K562 (cell line): ENCODE measurements around the gene MYO9A. TPM values are rescaled to one million over a fixed set of nuclear protein-coding genes. Genes with fewer than 3 reads are reported as not detected.
A peak's percentile ranks its signal among the peaks of the same experiment; 100 is the strongest.
"Not testable (repeated sequence)": the region's sequence is repeated elsewhere in the genome, so short reads cannot be mapped to it uniquely, and the experiment has no call there.

Source experiments
- ATAC-seq: fragments of 200-7000 bp; cut with Tn5 transposase; 3 replicates; pipeline ENCODE4 v1.9.1; 2020; ENCODE audit warnings: moderate library complexity
- BruUV-seq: library from RNA; stranded (reverse); fragments of 400-500 nt; replicated peaks from 2 replicates; lab custom pipeline; 2021; lab: Mats Ljungman, UMichigan
- CTCF ChIA-PET: fragments of 300-600 bp; formaldehyde crosslinking; extraction: SDS; loops from one replicate; lab custom pipeline; 2021; ENCODE audit warnings: low intra/inter-chr PET ratio; lab: Yijun Ruan, JAX
- POLR2A ChIA-PET: fragments of 300-600, 350-650 bp; sonication (Branson Sonifier 250); formaldehyde crosslinking; extraction: SDS; loops from one replicate; lab custom pipeline; 2021; ENCODE audit warnings: antibody characterized with exemption, inconsistent platforms; lab: Yijun Ruan, JAX
- DNase-seq, 4 experiments: peaks; one replicate each; pipeline versions ENCODE4 v3.0.0 to v3.0.0-alpha.2; 2011 to 2018; ENCODE audit warnings: low spot score in 3 of 4, mixed read lengths in 3 of 4; ENCODE audit errors: extremely low read depth in 1 of 4
- FAIRE-seq: peaks from 2 replicates; lab custom pipeline; 2011; peaks lifted over from hg19 to GRCh38; lab: Jason Lieb, UNC
- H2AFZ ChIP-seq: 2 replicates; pipeline ENCODE4 v1.6.0; 2011; ENCODE audit warnings: low read depth, low read length, control low read depth, inconsistent platforms
- H3K27ac ChIP-seq: fragments of 200-600 bp; 3 replicates; pipeline ENCODE4 v1.8.0; 2011; ENCODE audit warnings: low read depth, mild to moderate bottlenecking, control low read depth, inconsistent platforms, low read length, moderate library complexity, mixed read lengths; ENCODE audit errors: extremely low read depth
- H3K27me3 ChIP-seq, 2 experiments: fragments of 300-600 bp in 1 of 2; 2 replicates in 1 of 2; 3 replicates in 1 of 2; pipeline versions ENCODE4 v1.6.0 to v1.8.0; 2011; ENCODE audit warnings: inconsistent platforms in 2 of 2, low read length in 2 of 2, mild to moderate bottlenecking in 1 of 2, mixed read lengths in 1 of 2, moderate library complexity in 1 of 2; ENCODE audit not compliant: control insufficient read depth in 2 of 2, insufficient read depth in 2 of 2
- H3K36me3 ChIP-seq: fragments of 300-600 bp; 3 replicates; pipeline ENCODE4 v1.8.0; 2011; ENCODE audit warnings: mild to moderate bottlenecking, low read length, inconsistent platforms; ENCODE audit not compliant: control insufficient read depth, insufficient read depth
- H3K4me1 ChIP-seq, 2 experiments: fragments of 200-600 bp in 1 of 2; replicated peaks in 1 of 2; 2 replicates in 1 of 2; 3 replicates in 1 of 2; pipeline versions ENCODE4 v1.5.1 to v1.8.0; 2011; ENCODE audit warnings: inconsistent platforms in 2 of 2, low read length in 2 of 2, mild to moderate bottlenecking in 1 of 2, mixed read lengths in 1 of 2, moderate library complexity in 1 of 2; ENCODE audit not compliant: control insufficient read depth in 2 of 2, insufficient read depth in 2 of 2
- H3K4me2 ChIP-seq: 2 replicates; pipeline ENCODE4 v1.6.1; 2011; ENCODE audit warnings: low read length, control low read depth, inconsistent platforms, mixed read lengths; ENCODE audit not compliant: insufficient read depth
- H3K4me3 ChIP-seq: fragments of 200-600 bp; sonication (generic), shearing (Covaris generic); 2 replicates; pipeline ENCODE4 v1.5.1; 2016; ENCODE audit warnings: control low read depth, inconsistent platforms
- H3K79me2 ChIP-seq: fragments of 200-600 bp; 3 replicates; pipeline ENCODE4 v1.8.0; 2011; ENCODE audit warnings: low read length, inconsistent platforms; ENCODE audit not compliant: control insufficient read depth, insufficient read depth
- H3K9ac ChIP-seq, 2 experiments: 2 replicates each; pipeline versions ENCODE4 v1.6.0 to v1.6.1; 2011; ENCODE audit warnings: low read depth in 2 of 2, low read length in 2 of 2, control low read depth in 1 of 2, inconsistent platforms in 1 of 2, mild to moderate bottlenecking in 1 of 2, mixed read lengths in 1 of 2; ENCODE audit not compliant: insufficient read depth in 1 of 2
- H3K9me1 ChIP-seq: one replicate; pipeline ENCODE4 v1.6.0; 2011; ENCODE audit warnings: inconsistent platforms, mild to moderate bottlenecking, low read length, moderate library complexity; ENCODE audit not compliant: control insufficient read depth, insufficient read depth
- H3K9me3 ChIP-seq: replicated peaks from 2 replicates; pipeline ENCODE4 v1.5.1; 2011; ENCODE audit warnings: low read depth, low read length, inconsistent platforms; ENCODE audit not compliant: control insufficient read depth, insufficient read depth
- H4K20me1 ChIP-seq: replicated peaks from 2 replicates; pipeline ENCODE4 v1.6.1; 2011; ENCODE audit warnings: low read length, inconsistent platforms, mixed read lengths; ENCODE audit not compliant: control insufficient read depth, insufficient read depth
- LCOR ChIP-seq: sonication (generic); formaldehyde crosslinking; IDR thresholded peaks from 2 replicates; pipeline ENCODE4 v1.8.0; 2022; ENCODE audit warnings: mild to moderate bottlenecking, missing genetic modification reagents
- ZNF398 ChIP-seq: fragments of 250-450 bp; sonication (Bioruptor Pico); IDR thresholded peaks from 2 replicates; pipeline ENCODE4 v1.8.0; 2021; ENCODE audit warnings: moderate library complexity, mild to moderate bottlenecking, inconsistent platforms
- ZNF445 ChIP-seq: fragments of 250-450 bp; sonication (Bioruptor Pico); IDR thresholded peaks from 2 replicates; pipeline ENCODE4 v1.4.0; 2020; ENCODE audit warnings: low read depth, mild to moderate bottlenecking, moderate library complexity
- ZNF512 ChIP-seq: IDR thresholded peaks from 2 replicates; pipeline ENCODE4 v1.6.1; 2016; ENCODE audit warnings: missing genetic modification characterization, missing compliant biosample characterization
- ZNF76 ChIP-seq: fragments of 250-450 bp; sonication (Bioruptor Pico); IDR thresholded peaks from 2 replicates; pipeline ENCODE4 v1.4.0; 2020; ENCODE audit warnings: mild to moderate bottlenecking, moderate library complexity, borderline replicate concordance
- WGBS: fragments of 100-300 bp; shearing (Covaris generic); methylation state at CpG from one replicate; pipeline ENCODE4 v1.1.6; 2016; ENCODE audit warnings: low coverage, mixed read lengths; ENCODE audit not compliant: insufficient coverage; ENCODE audit errors: missing lambda C conversion rate; 5-methylcytosine and 5-hydroxymethylcytosine counted together
- in situ Hi-C: fragments of 300-500 bp; cut with MboI; formaldehyde crosslinking; loops from 4 replicates; pipeline ENCODE4 v1.15.0; 2018; ENCODE audit warnings: inconsistent platforms, mixed read lengths
- intact Hi-C: fragments of 100-400 bp; cut with micrococcal nuclease; formaldehyde crosslinking; loops from 2 replicates; pipeline ENCODE4 v1.14.2; 2022
- polyA plus RNA-seq, 8 experiments: library from polyadenylated mRNA; depleted of rRNA in 4 of 8; stranded (reverse) in 5 of 8; unstranded in 3 of 8; fragments of >200 nt; fragmentation: Nextera tagmentation in 2 of 8; fragmentation: Illumina TruSeq in 1 of 8; extraction: Ambion mirVana in 2 of 8; extraction: Trizol in 1 of 8; gene quantifications; 2 replicates each; pipeline versions ENCODE4 v1.2.1 to v1.2.3, GENCODE V29; 2011 to 2014; ENCODE audit warnings: inconsistent platforms in 1 of 8, missing spikeins in 1 of 8
- total RNA-seq, 7 experiments: library from RNA; depleted of rRNA in 6 of 7; stranded (reverse); fragments of >200 nt in 6 of 7; fragmentation: Illumina TruSeq in 2 of 7; extraction: Trizol in 2 of 7; gene quantifications; 2 replicates each; pipeline versions ENCODE4 v1.2.1 to v1.2.3, GENCODE V29; 2011 to 2021; ENCODE audit warnings: low replicate concordance in 1 of 7

The MYO9A gene
- total and polyA plus RNA-seq, 9 of the 15 experiments (the other 6 are each of a cell fraction or from before 2014, with no cell fraction given), result 1.9 to 15.4 (median 5.8) TPM

DNA sequence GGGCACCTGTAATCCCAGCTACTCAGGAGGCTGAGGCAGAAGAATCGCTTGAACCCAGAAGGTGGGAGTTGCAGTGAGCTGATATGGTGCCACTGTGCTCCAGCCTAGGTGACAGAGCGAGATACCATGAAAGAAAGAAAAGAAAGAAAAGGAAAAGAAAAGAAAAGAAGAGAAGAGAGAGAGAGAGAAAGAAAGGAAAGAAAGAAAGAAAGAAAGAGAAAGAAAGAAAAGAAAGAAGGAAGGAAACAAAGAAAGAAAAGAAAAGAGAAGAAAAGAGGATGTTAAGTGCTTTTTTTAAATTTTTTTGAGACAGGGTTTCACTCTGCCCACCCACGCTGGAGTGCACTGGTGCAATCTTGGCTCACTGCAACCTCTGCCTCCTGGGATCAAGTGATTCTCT is 103.4 kb downstream of the MYO9A start:
- FAIRE-seq, H3K27ac ChIP-seq, H3K9ac ChIP-seq, H3K79me2 ChIP-seq, BruUV-seq, H3K4me3 ChIP-seq, H3K9me1 ChIP-seq, H3K4me2 ChIP-seq, H2AFZ ChIP-seq, H3K9me3 ChIP-seq, ATAC-seq, CTCF ChIA-PET, intact Hi-C loops, H3K27me3 ChIP-seq, in situ Hi-C loops, H3K4me1 ChIP-seq, H3K36me3 ChIP-seq, DNase-seq, H4K20me1 ChIP-seq: not testable (repeated sequence)
- TF ChIP-seq ZNF512 (tag), result peak; percentile 76
- POLR2A ChIA-PET, result interaction anchor here (0.6 kb wide), 1 partner anchor 422 kb away, joined by 4 read pairs; no protein-coding TSS in a partner anchor
- WGBS, result 40% methylated on average over 2 of the region's 3 CpGs

DNA sequence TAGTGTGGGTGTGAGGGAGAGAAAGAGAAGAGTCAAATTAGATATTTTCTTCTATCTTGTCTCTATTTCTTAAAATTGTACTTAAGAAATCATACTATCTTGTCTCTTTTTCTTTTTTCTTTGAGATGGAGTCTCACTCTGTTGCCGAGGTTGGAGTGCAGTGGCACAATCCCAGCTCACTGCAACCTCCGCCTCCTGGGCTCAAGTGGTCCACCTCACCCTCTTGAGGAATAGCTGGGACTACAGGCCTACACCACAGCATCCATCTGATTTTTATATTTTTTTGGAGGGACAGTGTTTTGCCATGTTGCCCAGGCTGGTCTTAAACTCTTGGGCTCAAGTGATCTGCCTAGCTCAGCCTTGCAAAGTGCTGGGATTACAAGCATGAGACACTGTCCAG is 104.2 kb downstream of the MYO9A start:
- ChIA-PET POLR2A (interaction anchor here (0.6 to 1.5 kb wide), 2 partner anchors 12 to 423 kb away, joined by 4 read pairs; no protein-coding TSS in a partner anchor), CTCF (no interaction called here)
- Histone ChIP-seq H4K20me1 (no peaks in the 10 kb centered on the region), H3K9me3 (no peaks in the 10 kb centered on the region), H3K4me1 (no peaks in the 10 kb centered on the region), H2AFZ (no peak overlapping the region), H3K27me3 (no peaks in the 10 kb centered on the region), H3K36me3 (no peaks in the 10 kb centered on the region), H3K27ac (no peak overlapping the region), H3K9ac (no peak overlapping the region), H3K4me2 (no peak overlapping the region), H3K79me2 (no peaks in the 10 kb centered on the region), H3K9me1 (no peaks in the 10 kb centered on the region), H3K4me3 (no peak overlapping the region)
- DNase-seq (no peak), ATAC-seq (no peak), FAIRE-seq (no peak)
- no peak for TF ChIP-seq ZNF445 (CRISPR knock-in tag)
- no peak for TF ChIP-seq ZNF76 (CRISPR knock-in tag)
- TF ChIP-seq LCOR, result no peak
- TF ChIP-seq ZNF398 (CRISPR knock-in tag), result no peak
- WGBS, result 58% methylated on average over 2 of the region's 2 CpGs
- intact Hi-C loops, result no loop called here
- BruUV-seq, result no TSS peak
- in situ Hi-C loops, result no loop called here
